Endothelial cell of umbilical vein (primary cell): ENCODE measurements around the gene PHC1. TPM values are rescaled to one million over a fixed set of nuclear protein-coding genes. Genes with fewer than 3 reads are reported as not detected.
A peak's percentile ranks its signal among the peaks of the same experiment; 100 is the strongest.

Experiments
- BruUV-seq: library from RNA; stranded (reverse); fragments of 400-500 nt; replicated peaks from 2 replicates; lab custom pipeline; 2021; lab: Mats Ljungman, UMichigan
- CTCF ChIA-PET: fragments of 300-600, 350-600 bp; sonication (Branson Sonifier 250); formaldehyde crosslinking; loops from one replicate; lab custom pipeline; 2021; ENCODE audit warnings: antibody characterized with exemption, inconsistent platforms; lab: Charles Lee
- POLR2A ChIA-PET: fragments of 300-600, 350-600 bp; sonication (Branson Sonifier 250); formaldehyde crosslinking; loops from one replicate; lab custom pipeline; 2021; ENCODE audit warnings: antibody characterized with exemption, inconsistent platforms; lab: Charles Lee
- DNase-seq: peaks from one replicate; pipeline ENCODE4 v3.0.0-alpha.2; 2011; ENCODE audit warnings: low read depth, low spot score
- FAIRE-seq: peaks from 2 replicates; lab custom pipeline; 2011; peaks lifted over from hg19 to GRCh38; lab: Jason Lieb, UNC
- H2AFZ ChIP-seq: 2 replicates; pipeline ENCODE4 v1.6.0; 2012; ENCODE audit warnings: low read depth, low read length, control low read depth, inconsistent platforms
- H3K27ac ChIP-seq: 2 replicates; pipeline ENCODE4 v1.5.1; 2011; ENCODE audit warnings: low read depth, mild to moderate bottlenecking, control low read depth, low read length, moderate library complexity; ENCODE audit not compliant: insufficient read depth
- H3K27me3 ChIP-seq, 2 experiments: 2 replicates each; pipeline versions ENCODE4 v1.6.0 to v1.6.1; 2011; ENCODE audit warnings: low read length in 2 of 2, mixed read lengths in 1 of 2; ENCODE audit not compliant: control insufficient read depth in 2 of 2, insufficient read depth in 2 of 2
- H3K36me3 ChIP-seq, 2 experiments: 2 replicates in 1 of 2; 3 replicates in 1 of 2; pipeline ENCODE4 v1.5.1; 2011; ENCODE audit warnings: low read length in 2 of 2, mild to moderate bottlenecking in 1 of 2, moderate library complexity in 1 of 2; ENCODE audit not compliant: control insufficient read depth in 2 of 2, insufficient read depth in 2 of 2; ENCODE audit errors: extremely low read depth in 1 of 2
- H3K4me1 ChIP-seq: 3 replicates; pipeline ENCODE4 v1.5.1; 2011; ENCODE audit warnings: mild to moderate bottlenecking, low read length; ENCODE audit not compliant: control insufficient read depth, insufficient read depth; ENCODE audit errors: extremely low read depth
- H3K4me2 ChIP-seq: 2 replicates; pipeline ENCODE4 v1.6.1; 2011; ENCODE audit warnings: low read length, control low read depth, mixed read lengths; ENCODE audit not compliant: insufficient read depth
- H3K4me3 ChIP-seq, 3 experiments: fragments of 200-600 bp in 1 of 3; sonication (generic), shearing (Covaris generic) in 1 of 3; replicated peaks in 1 of 3; 2 replicates each; pipeline ENCODE4 v1.5.1; 2011 to 2016; ENCODE audit warnings: control low read depth in 3 of 3, low read length in 3 of 3, mild to moderate bottlenecking in 2 of 3, inconsistent platforms in 1 of 3, low read depth in 1 of 3, moderate library complexity in 1 of 3; ENCODE audit not compliant: insufficient read depth in 1 of 3
- H3K79me2 ChIP-seq: 2 replicates; pipeline ENCODE4 v1.6.0; 2012; ENCODE audit warnings: low read length, inconsistent platforms; ENCODE audit not compliant: control insufficient read depth, insufficient read depth
- H3K9ac ChIP-seq: replicated peaks from 2 replicates; pipeline ENCODE3; 2011; ENCODE audit warnings: low read length, control low read depth; ENCODE audit not compliant: insufficient read depth; ENCODE audit errors: extremely low read depth
- H3K9me1 ChIP-seq: replicated peaks from 3 replicates; pipeline ENCODE4 v1.6.0; 2011; ENCODE audit warnings: mild to moderate bottlenecking, low read length; ENCODE audit not compliant: control insufficient read depth, insufficient read depth; ENCODE audit errors: extremely low read depth
- H3K9me3 ChIP-seq: replicated peaks from 2 replicates; pipeline ENCODE4 v1.5.1; 2012; ENCODE audit warnings: low read length, inconsistent platforms; ENCODE audit not compliant: control insufficient read depth, insufficient read depth
- H4K20me1 ChIP-seq: replicated peaks from 2 replicates; pipeline ENCODE3; 2011; ENCODE audit warnings: mild to moderate bottlenecking, low read length; ENCODE audit not compliant: control insufficient read depth, insufficient read depth; ENCODE audit errors: extremely low read depth
- GATA2 ChIP-seq: IDR thresholded peaks from 2 replicates; pipeline ENCODE4 v1.7.0; 2011; ENCODE audit warnings: low read depth, mild to moderate bottlenecking, moderate library complexity, mixed read lengths, low read length; ENCODE audit not compliant: insufficient read length, insufficient read depth
- JUN ChIP-seq: IDR thresholded peaks from 2 replicates; pipeline ENCODE4 v1.6.1; 2011; ENCODE audit warnings: borderline replicate concordance, low read depth; ENCODE audit not compliant: insufficient read length, insufficient read depth
- MYC ChIP-seq: IDR thresholded peaks from one replicate; pipeline ENCODE4 v1.6.1; 2011; ENCODE audit warnings: mild to moderate bottlenecking, low read depth, low read length
- POLR2A ChIP-seq: IDR thresholded peaks from 2 replicates; pipeline ENCODE4 v1.6.1; 2012; ENCODE audit warnings: low read depth, mild to moderate bottlenecking, control low read depth, low read length
- dilution Hi-C: fragments of 300-500 bp; cut with MboI; formaldehyde crosslinking; loops from one replicate; pipeline ENCODE4 v1.15.0; 2019; ENCODE audit warnings: low sequenced_read_pairs; ENCODE audit not compliant: extremely low pct_ligation_motif_present
- intact Hi-C: fragments of 100-400 bp; cut with micrococcal nuclease; formaldehyde crosslinking; loops from one replicate; pipeline ENCODE4 v1.10.0; 2022
- polyA plus RNA-seq, 4 experiments: library from polyadenylated mRNA; depleted of rRNA in 3 of 4; stranded (reverse) in 3 of 4; unstranded in 1 of 4; fragments of >200 nt; gene quantifications; 2 replicates each; pipeline versions ENCODE4 v1.2.1 to v1.2.3, GENCODE V29; 2011 to 2012; ENCODE audit warnings: missing spikeins in 1 of 4
- total RNA-seq: library from RNA; stranded (reverse); gene quantifications from 2 replicates; pipeline ENCODE4 v1.2.3, GENCODE V29; 2021

Gene PHC1
- total and polyA plus RNA-seq, 2 donors (not counting 3 experiments of a cell fraction or from before 2014, with no cell fraction given) = 37.3 to 66.3 TPM

DNA sequence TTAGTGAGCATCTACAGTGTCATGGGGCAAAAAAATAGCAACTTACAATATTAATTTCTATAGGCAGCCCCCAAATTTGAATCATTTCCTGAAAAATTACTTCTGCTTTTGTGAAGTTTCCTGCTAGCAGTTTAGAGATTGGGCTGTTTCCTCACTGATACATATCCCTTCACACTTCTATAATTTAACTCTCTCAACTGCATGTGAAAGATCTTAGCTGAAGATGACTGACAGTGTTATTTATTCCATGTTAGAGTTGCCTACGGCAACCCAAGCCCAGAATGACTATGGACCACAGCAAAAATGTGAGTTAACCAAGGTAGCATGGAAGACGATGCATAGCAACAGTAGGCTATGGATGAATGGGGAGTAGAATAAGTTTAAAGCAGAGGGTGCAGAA lies 75.1 kb downstream of the PHC1 start, which contains the start of gene KLRG1:
Gene KLRG1 (plus strand): TSS at position 134 of the 400 bp plus-strand sequence. CDS start 90 bp downstream, at position 224.
- Histone ChIP-seq H3K4me1 (peaks cover 39% of the 10 kb centered on the region), H3K27me3 (no peaks in the 10 kb centered on the region), H3K79me2 (no peaks in the 10 kb centered on the region), H3K9me3 (no peaks in the 10 kb centered on the region), H3K27ac (no peak within 1 kb of the TSS), H2AFZ (no peak within 1 kb of the TSS), H3K9me1 (no peaks in the 10 kb centered on the region), H3K9ac (no peak within 1 kb of the TSS), H3K4me2 (peak within 1 kb of the TSS; percentile 64), H3K4me3 (peak within 1 kb of the TSS in 1 of 3 experiments; percentile 23), H3K36me3 (no peaks in the 10 kb centered on the region), H4K20me1 (peaks cover 2% of the 10 kb centered on the region)
- CTCF ChIA-PET = interaction anchor here (0.9 to 1.3 kb wide), 2 partner anchors 13 to 99 kb away, joined by 3 to 4 read pairs; no protein-coding TSS in a partner anchor
- intact Hi-C loops (no loop called here), dilution Hi-C loops (no loop called here)
- POLR2A ChIA-PET = no interaction called here
- no TSS peak for BruUV-seq
- FAIRE-seq = peak; percentile 49
- peak; percentile 83 for DNase-seq
- TF ChIP-seq GATA2 = no peak
- TF ChIP-seq MYC = no peak
- peak; percentile 50 for TF ChIP-seq JUN
- TF ChIP-seq POLR2A = no peak

Other genes starting within 250 kb of the PHC1 start
- gene RIMKLB, start 216.5 kb upstream of the PHC1 start, total RNA-seq = 64.3 and 92.6 TPM in 2 replicates
- 29.9 and 35.5 TPM in 2 replicates for gene RIMKLB, start 216.5 kb upstream of the PHC1 start, polyA plus RNA-seq
- gene A2ML1, start 91.9 kb upstream of the PHC1 start, total RNA-seq = not detected in 2 replicates
- not detected in 2 replicates for gene A2ML1, start 91.9 kb upstream of the PHC1 start, polyA plus RNA-seq
- 113 and 142 TPM in 2 replicates for gene M6PR, start 35.1 kb downstream of the PHC1 start, total RNA-seq
- gene M6PR, start 35.1 kb downstream of the PHC1 start, polyA plus RNA-seq = 111 and 124 TPM in 2 replicates
- 2.8 and 4.4 TPM in 2 replicates for gene KLRG1, start 75.0 kb downstream of the PHC1 start, total RNA-seq
- 13.1 and 15.9 TPM in 2 replicates for gene KLRG1, start 75.0 kb downstream of the PHC1 start, polyA plus RNA-seq
- 6.5 and 16.9 TPM in 2 replicates for gene A2M, start 201.4 kb downstream of the PHC1 start, total RNA-seq
- 11.5 and 13.8 TPM in 2 replicates for gene A2M, start 201.4 kb downstream of the PHC1 start, polyA plus RNA-seq